GM19099 (cell line): ENCODE measurements around the gene TNFRSF14.
A peak's percentile ranks its signal among the peaks of the same experiment; 100 is the strongest.

Experiments
- POLR2A ChIP-seq: IDR thresholded peaks from 3 replicates; pipeline ENCODE4 v1.6.1; 2011; ENCODE audit warnings: low read depth; ENCODE audit not compliant: insufficient read length; ENCODE audit errors: extremely low read depth

Gene TNFRSF14

GRCh38 chr1:2553871-2554620, 2.1 kb upstream of the TNFRSF14 start:
- TF ChIP-seq POLR2A: no peak

- TF ChIP-seq POLR2A: peak; percentile 14
Measured at GRCh38 chr1:2554621-2555387, 1.4 kb upstream of the TNFRSF14 start.

- peak; percentile 50 for TF ChIP-seq POLR2A
Measured at GRCh38 chr1:2555634-2556276, 416 bp upstream of the TNFRSF14 start.

- peak; percentile 63 for TF ChIP-seq POLR2A
Measured at GRCh38 chr1:2556678-2557481, 709 bp downstream of the TNFRSF14 start.

GRCh38 chr1:2557482-2558400, 1.6 kb downstream of the TNFRSF14 start:
- TF ChIP-seq POLR2A: no peak

DNA sequence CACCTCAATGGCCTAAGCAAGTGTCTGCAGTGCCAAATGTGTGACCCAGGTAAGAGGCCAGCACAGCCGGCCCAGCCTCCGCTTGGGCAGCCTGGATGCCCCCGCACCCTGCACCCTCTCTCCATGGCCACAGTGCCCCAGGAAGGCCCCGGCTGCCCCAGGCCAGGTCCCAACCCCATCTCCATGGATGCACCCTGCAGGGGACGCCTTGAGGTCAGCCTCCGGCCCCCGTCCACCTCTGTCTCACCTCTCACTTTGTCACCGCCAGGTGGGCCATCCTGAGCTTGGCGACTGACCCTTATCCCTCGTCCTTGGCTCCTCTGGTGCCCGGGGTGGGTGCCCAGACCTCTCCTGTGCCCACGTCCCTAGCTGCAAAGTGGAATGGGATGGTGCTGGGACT, 2.2 kb downstream of the TNFRSF14 start:
- TF ChIP-seq POLR2A: no peak

- TF ChIP-seq POLR2A: no peak
Measured at GRCh38 chr1:2558861-2559260, 2.7 kb downstream of the TNFRSF14 start.

GRCh38 chr1:2559509-2560298, 3.5 kb downstream of the TNFRSF14 start:
- no peak for TF ChIP-seq POLR2A

DNA sequence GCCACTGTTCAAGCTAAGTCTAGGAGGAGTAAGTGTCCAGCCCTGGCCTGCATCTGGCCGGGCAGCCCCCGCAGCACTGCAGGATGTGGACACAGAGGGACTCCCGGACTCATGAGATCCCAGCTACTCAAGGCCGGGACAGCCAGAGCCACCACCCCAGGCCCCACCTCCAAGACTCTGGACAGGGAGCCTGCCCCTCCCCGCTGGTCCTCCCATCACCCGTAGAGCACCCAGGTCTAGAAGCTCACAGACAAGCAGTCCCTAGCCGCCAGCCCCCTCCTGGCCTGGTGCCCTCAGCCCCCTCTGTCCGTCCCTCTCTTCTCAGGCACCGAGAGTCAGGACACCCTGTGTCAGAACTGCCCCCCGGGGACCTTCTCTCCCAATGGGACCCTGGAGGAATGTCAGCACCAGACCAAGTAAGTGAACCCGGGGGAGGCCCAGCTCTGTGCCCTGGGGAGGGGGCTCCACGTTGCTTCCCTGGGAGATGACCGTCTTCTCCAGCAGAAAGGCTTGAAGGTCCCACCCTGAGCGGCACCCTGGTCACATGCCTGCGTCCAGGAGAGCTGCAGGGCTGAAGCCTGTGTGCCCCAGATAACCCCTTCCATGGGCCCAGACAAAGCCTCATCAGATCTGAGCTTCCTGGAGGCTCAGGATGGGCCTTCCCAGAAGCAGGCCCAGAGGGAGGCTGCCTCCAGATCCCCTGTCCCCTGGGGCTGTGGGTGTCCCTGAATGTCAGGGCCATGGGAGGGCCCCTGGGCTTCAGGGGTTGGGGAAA, 4.3 kb downstream of the TNFRSF14 start:
- TF ChIP-seq POLR2A: no peak

DNA sequence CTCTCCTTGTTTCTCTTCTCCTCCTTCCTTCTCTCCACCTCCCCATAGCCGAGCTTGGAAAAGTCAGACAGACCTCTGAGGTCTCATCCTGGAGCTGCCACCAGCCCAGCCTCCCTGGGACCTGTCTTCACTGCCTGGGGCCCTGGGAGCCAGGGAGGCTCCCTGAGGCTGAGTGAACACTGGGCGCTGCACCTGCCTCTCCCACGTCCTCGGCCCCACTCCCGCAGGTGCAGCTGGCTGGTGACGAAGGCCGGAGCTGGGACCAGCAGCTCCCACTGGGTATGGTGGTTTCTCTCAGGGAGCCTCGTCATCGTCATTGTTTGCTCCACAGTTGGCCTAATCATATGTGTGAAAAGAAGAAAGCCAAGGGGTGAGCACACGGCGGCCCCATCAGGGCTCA, 5.3 kb downstream of the TNFRSF14 start:
- no peak for TF ChIP-seq POLR2A

GRCh38 chr1:2561898-2562895, 6.0 kb downstream of the TNFRSF14 start:
- no peak for TF ChIP-seq POLR2A

GRCh38 chr1:2563205-2563604, 7.0 kb downstream of the TNFRSF14 start:
- no peak for TF ChIP-seq POLR2A
